ENCODE results near the gene AGBL1. TPM values are rescaled to one million over a fixed set of nuclear protein-coding genes. Genes with fewer than 3 reads are reported as not detected.

The AGBL1 gene
- total RNA-seq, 3 donors from 2014 or later (not counting 1 experiment from before 2014, with no cell fraction given), result not detected

GRCh38 chr15:86557018-86557550, 477.4 kb downstream of the AGBL1 start:
- no peak for ATAC-seq
- Histone ChIP-seq H3K27me3 (ENCODE audit: control insufficient read depth, insufficient read depth, low read length) (no peaks in the 10 kb centered on the region), H3K27ac (ENCODE audit: low read length) (no peak overlapping the region), H3K9me3 (ENCODE audit: control insufficient read depth, insufficient read depth, low read length) (no peaks in the 10 kb centered on the region), H3K4me3 (ENCODE audit: low read length) (no peak overlapping the region), H3K4me1 (ENCODE audit: control insufficient read depth, insufficient read depth, low read length) (no peaks in the 10 kb centered on the region), H3K36me3 (ENCODE audit: control insufficient read depth, insufficient read depth, low read length) (no peaks in the 10 kb centered on the region)
- DNase-seq, result no peak
- WGBS (ENCODE audit: insufficient coverage), result 46% methylated on average over 2 of the region's 3 CpGs
- intact Hi-C loops (cut with micrococcal nuclease), result no loop called here
- Mint-ChIP-seq H3K27me3 (ENCODE audit: low read depth in 2 of 2) (peaks cover 0 to 3% of the 10 kb centered on the region in 2 donors), H3K4me1 (no peaks in the 10 kb centered on the region), H3K36me3 (no peaks in the 10 kb centered on the region), H3K9me3 (no peaks in the 10 kb centered on the region), H3K27ac (no peak overlapping the region), H3K4me3 (no peak overlapping the region)
- TF ChIP-seq CTCF (IDR thresholded peaks at IDR 0.05), result no peak

- H3K27me3 Mint-ChIP-seq (ENCODE audit: low read depth in 2 of 2), result peaks cover 0 to 3% of the 10 kb centered on the region in 2 donors
- no peak overlapping the region for H3K4me3 Mint-ChIP-seq
- intact Hi-C loops (cut with micrococcal nuclease), result no loop called here
- no peak for DNase-seq
- H3K9me3 ChIP-seq (ENCODE audit: control insufficient read depth, insufficient read depth, low read length), result no peaks in the 10 kb centered on the region
- no peaks in the 10 kb centered on the region for H3K4me1 Mint-ChIP-seq
- H3K27ac ChIP-seq (ENCODE audit: low read length), result no peak overlapping the region
- H3K4me3 ChIP-seq (ENCODE audit: low read length), result no peak overlapping the region
- no peaks in the 10 kb centered on the region for H3K36me3 ChIP-seq (ENCODE audit: control insufficient read depth, insufficient read depth, low read length)
- no peak overlapping the region for H3K27ac Mint-ChIP-seq
- ATAC-seq, result no peak
- no peaks in the 10 kb centered on the region for H3K9me3 Mint-ChIP-seq
- no peak for TF ChIP-seq CTCF (IDR thresholded peaks at IDR 0.05)
- no peaks in the 10 kb centered on the region for H3K27me3 ChIP-seq (ENCODE audit: control insufficient read depth, insufficient read depth, low read length)
- H3K4me1 ChIP-seq (ENCODE audit: control insufficient read depth, insufficient read depth, low read length), result no peaks in the 10 kb centered on the region
- H3K36me3 Mint-ChIP-seq, result no peaks in the 10 kb centered on the region
These were observed 478.6 kb downstream of the AGBL1 start for GRCh38 chr15:86558252-86558651.

- Histone ChIP-seq H3K4me3 (ENCODE audit: low read length) (no peak overlapping the region), H3K4me1 (ENCODE audit: control insufficient read depth, insufficient read depth, low read length) (no peaks in the 10 kb centered on the region), H3K27ac (ENCODE audit: low read length) (no peak overlapping the region), H3K27me3 (ENCODE audit: control insufficient read depth, insufficient read depth, low read length) (no peaks in the 10 kb centered on the region), H3K9me3 (ENCODE audit: control insufficient read depth, insufficient read depth, low read length) (no peaks in the 10 kb centered on the region), H3K36me3 (ENCODE audit: control insufficient read depth, insufficient read depth, low read length) (no peaks in the 10 kb centered on the region)
- Mint-ChIP-seq H3K27me3 (ENCODE audit: low read depth in 2 of 2) (peaks cover 0 to 3% of the 10 kb centered on the region in 2 donors), H3K4me1 (no peaks in the 10 kb centered on the region), H3K4me3 (no peak overlapping the region), H3K36me3 (no peaks in the 10 kb centered on the region), H3K27ac (no peak overlapping the region), H3K9me3 (peaks cover 0 to 3% of the 10 kb centered on the region in 2 donors)
- TF ChIP-seq CTCF (IDR thresholded peaks at IDR 0.05), result no peak
- ATAC-seq (no peak), DNase-seq (no peak)
- WGBS (ENCODE audit: insufficient coverage), result 84% methylated on average over 5 of the region's 5 CpGs
- intact Hi-C loops (cut with micrococcal nuclease), result no loop called here
These were observed 479.0 kb downstream of the AGBL1 start for GRCh38 chr15:86558686-86559085.

- Mint-ChIP-seq H3K27ac (no peak overlapping the region), H3K9me3 (peaks cover 7 to 8% of the 10 kb centered on the region in 2 donors), H3K27me3 (ENCODE audit: low read depth in 2 of 2) (no peaks in the 10 kb centered on the region), H3K4me3 (no peak overlapping the region), H3K36me3 (no peaks in the 10 kb centered on the region), H3K4me1 (no peaks in the 10 kb centered on the region)
- Histone ChIP-seq H3K4me3 (ENCODE audit: low read length) (no peak overlapping the region), H3K27me3 (ENCODE audit: control insufficient read depth, insufficient read depth, low read length) (no peaks in the 10 kb centered on the region), H3K4me1 (ENCODE audit: control insufficient read depth, insufficient read depth, low read length) (no peaks in the 10 kb centered on the region), H3K27ac (ENCODE audit: low read length) (no peak overlapping the region), H3K36me3 (ENCODE audit: control insufficient read depth, insufficient read depth, low read length) (no peaks in the 10 kb centered on the region), H3K9me3 (ENCODE audit: control insufficient read depth, insufficient read depth, low read length) (no peaks in the 10 kb centered on the region)
- intact Hi-C loops (cut with micrococcal nuclease), result no loop called here
- ATAC-seq (no peak), DNase-seq (no peak)
- no peak for TF ChIP-seq CTCF (IDR thresholded peaks at IDR 0.05)
These were observed 488.7 kb downstream of the AGBL1 start for GRCh38 chr15:86568378-86568777.
